Activated naive CD8-positive, alpha-beta T cell treated with anti-CD3 and anti-CD28 coated beads, Interleukin-2, amount 10 ng/mL, durations not matched to agents 7 days and 5 days (primary cell): ENCODE data around the gene LDLRAD2. TPM values are rescaled to one million over a fixed set of nuclear protein-coding genes. Genes with fewer than 3 reads are reported as not detected.

Experiments
- ATAC-seq: fragments of 150-1000 bp; cut with Tn5 transposase; one replicate; pipeline ENCODE4 v1.10.0; 2021; ENCODE audit warnings: low read depth, moderate library complexity
- POLR2A ChIA-PET: fragments of 350-600 bp; sonication (Branson Sonifier 250); formaldehyde crosslinking; loops from one replicate; lab custom pipeline; 2021; ENCODE audit warnings: antibody characterized with exemption; lab: Charles Lee
- DNase-seq: peaks from one replicate; pipeline ENCODE4 v3.0.0; 2021
- H3K27ac Mint-ChIP-seq: one replicate; pipeline ENCODE4 v1.8.0; 2022; ENCODE audit warnings: mild to moderate bottlenecking, mixed read lengths
- H3K27me3 Mint-ChIP-seq: one replicate; pipeline ENCODE4 v1.8.0; 2022; ENCODE audit warnings: mild to moderate bottlenecking, moderate library complexity, mixed read lengths
- H3K36me3 Mint-ChIP-seq: one replicate; pipeline ENCODE4 v1.8.0; 2021; ENCODE audit warnings: mild to moderate bottlenecking, mixed read lengths
- H3K4me1 Mint-ChIP-seq: one replicate; pipeline ENCODE4 v1.8.0; 2021; ENCODE audit warnings: mixed read lengths
- H3K4me3 Mint-ChIP-seq: one replicate; pipeline ENCODE4 v1.8.0; 2022; ENCODE audit warnings: mild to moderate bottlenecking, moderate library complexity, mixed read lengths
- H3K9me3 Mint-ChIP-seq: one replicate; pipeline ENCODE4 v1.8.0; 2021; ENCODE audit warnings: mixed read lengths
- total RNA-seq, 2 experiments: library from RNA; stranded (reverse); gene quantifications; one replicate each; pipeline ENCODE4 v1.2.3, GENCODE V29; 2021

Gene LDLRAD2
- total RNA-seq, 2 experiments from 2014 or later: 0.09 TPM; not detected in 1

GRCh38 chr1:21868941-21869454, 56.9 kb downstream of the LDLRAD2 start:
- POLR2A ChIA-PET: no interaction called here
- peaks cover 6% of the 10 kb centered on the region for H3K4me1 Mint-ChIP-seq
- no peaks in the 10 kb centered on the region for H3K27me3 Mint-ChIP-seq
- ATAC-seq: no peak
- no peaks in the 10 kb centered on the region for H3K9me3 Mint-ChIP-seq
- no peak overlapping the region for H3K4me3 Mint-ChIP-seq
- no peaks in the 10 kb centered on the region for H3K36me3 Mint-ChIP-seq
- no peak for DNase-seq
- no peak overlapping the region for H3K27ac Mint-ChIP-seq

- no peaks in the 10 kb centered on the region for H3K36me3 Mint-ChIP-seq
- no peaks in the 10 kb centered on the region for H3K9me3 Mint-ChIP-seq
- no peak for ATAC-seq
- DNase-seq: no peak
- no peaks in the 10 kb centered on the region for H3K27me3 Mint-ChIP-seq
- H3K4me1 Mint-ChIP-seq: peaks cover 6% of the 10 kb centered on the region
- H3K27ac Mint-ChIP-seq: no peak overlapping the region
- no peak overlapping the region for H3K4me3 Mint-ChIP-seq
- POLR2A ChIA-PET: no interaction called here
These were observed 57.6 kb downstream of the LDLRAD2 start for GRCh38 chr1:21869620-21870121.

- Mint-ChIP-seq H3K27ac (no peak overlapping the region), H3K4me3 (no peak overlapping the region), H3K36me3 (no peaks in the 10 kb centered on the region), H3K4me1 (peaks cover 6% of the 10 kb centered on the region), H3K9me3 (no peaks in the 10 kb centered on the region), H3K27me3 (no peaks in the 10 kb centered on the region)
- ATAC-seq (no peak), DNase-seq (no peak)
- POLR2A ChIA-PET: no interaction called here
These were observed 58.5 kb downstream of the LDLRAD2 start for GRCh38 chr1:21870611-21871010.

GRCh38 chr1:21871943-21872342, 59.9 kb downstream of the LDLRAD2 start:
- DNase-seq (no peak), ATAC-seq (no peak)
- Mint-ChIP-seq H3K4me3 (no peak overlapping the region), H3K27me3 (no peaks in the 10 kb centered on the region), H3K36me3 (no peaks in the 10 kb centered on the region), H3K4me1 (no peaks in the 10 kb centered on the region), H3K9me3 (no peaks in the 10 kb centered on the region), H3K27ac (no peak overlapping the region)
- POLR2A ChIA-PET: no interaction called here

GRCh38 chr1:21872445-21873079, 60.5 kb downstream of the LDLRAD2 start:
- Mint-ChIP-seq H3K4me3 (no peak overlapping the region), H3K27ac (no peak overlapping the region), H3K4me1 (no peaks in the 10 kb centered on the region), H3K9me3 (no peaks in the 10 kb centered on the region), H3K27me3 (no peaks in the 10 kb centered on the region), H3K36me3 (no peaks in the 10 kb centered on the region)
- DNase-seq (no peak), ATAC-seq (no peak)
- POLR2A ChIA-PET: no interaction called here

GRCh38 chr1:21873174-21873573, 61.1 kb downstream of the LDLRAD2 start:
- Mint-ChIP-seq H3K36me3 (no peaks in the 10 kb centered on the region), H3K9me3 (no peaks in the 10 kb centered on the region), H3K27me3 (no peaks in the 10 kb centered on the region), H3K4me3 (no peak overlapping the region), H3K4me1 (no peaks in the 10 kb centered on the region), H3K27ac (no peak overlapping the region)
- DNase-seq (no peak), ATAC-seq (no peak)
- POLR2A ChIA-PET: no interaction called here

- no peaks in the 10 kb centered on the region for H3K36me3 Mint-ChIP-seq
- POLR2A ChIA-PET: no interaction called here
- no peaks in the 10 kb centered on the region for H3K9me3 Mint-ChIP-seq
- H3K27ac Mint-ChIP-seq: no peak overlapping the region
- H3K4me3 Mint-ChIP-seq: no peak overlapping the region
- ATAC-seq (no peak), DNase-seq (no peak)
- no peaks in the 10 kb centered on the region for H3K4me1 Mint-ChIP-seq
- no peaks in the 10 kb centered on the region for H3K27me3 Mint-ChIP-seq
These were observed 61.7 kb downstream of the LDLRAD2 start for GRCh38 chr1:21873761-21874160.

GRCh38 chr1:21874328-21874727, 62.3 kb downstream of the LDLRAD2 start:
- Mint-ChIP-seq H3K36me3 (no peaks in the 10 kb centered on the region), H3K4me1 (no peaks in the 10 kb centered on the region), H3K27me3 (no peaks in the 10 kb centered on the region), H3K4me3 (no peak overlapping the region), H3K27ac (no peak overlapping the region), H3K9me3 (no peaks in the 10 kb centered on the region)
- POLR2A ChIA-PET: no interaction called here
- ATAC-seq (no peak), DNase-seq (no peak)

Other genes with a start within 250 kb of the LDLRAD2 start
- gene RAP1GAP, start 142.9 kb upstream of the LDLRAD2 start, total RNA-seq: under 1 TPM; 0.37 to 0.69 TPM
- 10 to 100 TPM; 79.6 to 85.2 TPM for gene USP48, start 29.1 kb upstream of the LDLRAD2 start, total RNA-seq
- 1 to 10 TPM; 6.7 to 9.5 TPM for gene HSPG2, start 125.0 kb downstream of the LDLRAD2 start, total RNA-seq
- not detected for gene CELA3B, start 164.8 kb downstream of the LDLRAD2 start, total RNA-seq
- gene CELA3A, start 189.4 kb downstream of the LDLRAD2 start, total RNA-seq: not detected
- gene CDC42, start 240.4 kb downstream of the LDLRAD2 start, total RNA-seq: 100 to 1,000 TPM; 283 to 303 TPM